Measurements from ENCODE around the gene RIMS1. TPM values are rescaled to one million over a fixed set of nuclear protein-coding genes. Genes with fewer than 3 reads are reported as not detected.

The RIMS1 gene
- total and polyA plus RNA-seq, 2 donors (not counting 1 experiment from before 2014, with no cell fraction given), result not detected

DNA sequence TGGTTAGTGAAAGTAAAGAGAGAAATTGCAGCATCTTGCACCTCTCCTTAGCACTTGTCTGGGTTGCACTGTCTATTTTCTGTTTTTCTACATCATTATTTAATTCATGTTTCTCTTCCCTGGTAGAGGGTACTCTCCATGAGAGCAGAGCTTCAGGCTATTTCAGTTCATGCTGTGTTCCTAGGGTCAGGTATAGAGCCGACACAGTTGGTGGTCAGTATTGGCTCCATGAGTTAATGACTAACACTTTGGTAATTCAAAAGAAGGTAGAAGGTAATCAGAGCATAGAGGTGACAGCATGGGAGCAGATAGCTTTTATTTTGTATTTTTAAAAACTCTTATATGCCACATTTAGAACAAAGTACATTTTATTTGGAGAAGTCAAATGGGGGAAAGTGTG, 42.7 kb downstream of the RIMS1 start:
- no peak overlapping the region for H3K4me3 Mint-ChIP-seq
- H3K4me1 Mint-ChIP-seq, result no peaks in the 10 kb centered on the region
- no peak overlapping the region for H3K27ac Mint-ChIP-seq
- no peaks in the 10 kb centered on the region for H3K9me3 Mint-ChIP-seq (ENCODE audit: insufficient read depth)
- no peak for DNase-seq
- CTCF ChIA-PET, result no interaction called here
- Histone ChIP-seq H3K79me2 (ENCODE audit: control insufficient read depth, insufficient read depth, low read length) (no peaks in the 10 kb centered on the region), H3K4me3 (ENCODE audit: control extremely low read depth in 1 of 5, extremely low read depth in 1 of 5, insufficient read depth in 1 of 5, low read depth in 2 of 5, low read length in 4 of 5) (no peak overlapping the region), H3K4me1 (ENCODE audit: control insufficient read depth in 2 of 2, insufficient read depth in 2 of 2, low read length in 2 of 2) (no peaks in the 10 kb centered on the region), H3K27ac (ENCODE audit: low read length in 2 of 2) (no peak overlapping the region), H3K4me2 (replicated peaks; ENCODE audit: low read depth, low read length, poor library complexity, severe bottlenecking) (no peak overlapping the region), H4K20me1 (ENCODE audit: control insufficient read depth, insufficient read depth, low read length, poor library complexity, severe bottlenecking) (no peaks in the 10 kb centered on the region), H3K9ac (ENCODE audit: low read length) (no peak overlapping the region), H2AFZ (ENCODE audit: insufficient read depth, low read depth, low read length, poor library complexity, severe bottlenecking) (no peak overlapping the region), H3K9me3 (ENCODE audit: control extremely low read depth in 1 of 3, control insufficient read depth in 2 of 3, insufficient read depth in 1 of 3, low read length in 2 of 3) (no peaks in the 10 kb centered on the region), H3K36me3 (replicated peaks in 1 of 2; ENCODE audit: control extremely low read depth in 1 of 2, control insufficient read depth in 1 of 2, extremely low read depth in 1 of 2, insufficient read depth in 2 of 2, low read length in 1 of 2) (no peaks in the 10 kb centered on the region), H3K27me3 (replicated peaks in 1 of 4; ENCODE audit: control extremely low read depth in 1 of 4, control insufficient read depth in 3 of 4, insufficient read depth in 4 of 4, low read length in 3 of 4) (no peaks in the 10 kb centered on the region)
- POLR2A ChIA-PET, result no interaction called here
- WGBS (ENCODE audit: insufficient coverage), result 89% methylated on average over 1 of the region's 1 CpG
- intact Hi-C loops (cut with micrococcal nuclease), result no loop called here
- no peak for TF ChIP-seq EZH2 (IDR thresholded peaks at IDR 0.05; ENCODE audit: borderline replicate concordance, insufficient read depth, low read depth, low read length, poor library complexity, severe bottlenecking)
- TF ChIP-seq, protein P1, sequence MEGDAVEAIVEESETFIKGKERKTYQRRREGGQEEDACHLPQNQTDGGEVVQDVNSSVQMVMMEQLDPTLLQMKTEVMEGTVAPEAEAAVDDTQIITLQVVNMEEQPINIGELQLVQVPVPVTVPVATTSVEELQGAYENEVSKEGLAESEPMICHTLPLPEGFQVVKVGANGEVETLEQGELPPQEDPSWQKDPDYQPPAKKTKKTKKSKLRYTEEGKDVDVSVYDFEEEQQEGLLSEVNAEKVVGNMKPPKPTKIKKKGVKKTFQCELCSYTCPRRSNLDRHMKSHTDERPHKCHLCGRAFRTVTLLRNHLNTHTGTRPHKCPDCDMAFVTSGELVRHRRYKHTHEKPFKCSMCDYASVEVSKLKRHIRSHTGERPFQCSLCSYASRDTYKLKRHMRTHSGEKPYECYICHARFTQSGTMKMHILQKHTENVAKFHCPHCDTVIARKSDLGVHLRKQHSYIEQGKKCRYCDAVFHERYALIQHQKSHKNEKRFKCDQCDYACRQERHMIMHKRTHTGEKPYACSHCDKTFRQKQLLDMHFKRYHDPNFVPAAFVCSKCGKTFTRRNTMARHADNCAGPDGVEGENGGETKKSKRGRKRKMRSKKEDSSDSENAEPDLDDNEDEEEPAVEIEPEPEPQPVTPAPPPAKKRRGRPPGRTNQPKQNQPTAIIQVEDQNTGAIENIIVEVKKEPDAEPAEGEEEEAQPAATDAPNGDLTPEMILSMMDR (IDR thresholded peaks at IDR 0.05), result no peak
- H3K27me3 Mint-ChIP-seq, result no peaks in the 10 kb centered on the region
- ATAC-seq (ENCODE audit: low read depth), result no peak

DNA sequence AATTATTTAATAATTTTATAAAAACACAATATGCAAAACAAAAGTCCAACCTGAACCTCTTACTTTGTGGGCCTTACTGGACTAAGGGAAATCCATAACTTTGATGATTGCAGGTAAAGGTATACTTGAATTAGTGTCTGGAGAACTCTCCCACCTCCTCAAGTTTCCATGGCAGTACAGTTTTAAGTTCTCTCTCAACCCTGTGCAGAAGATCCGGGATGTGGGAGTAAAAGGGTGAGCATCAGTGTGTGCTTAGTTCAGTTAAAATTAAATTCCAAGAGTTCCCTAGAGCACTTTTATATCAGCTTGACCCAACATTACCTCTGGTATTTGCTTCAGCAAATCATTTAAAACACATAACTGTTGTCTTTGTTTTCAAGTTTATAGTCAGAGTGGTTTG, 47.5 kb downstream of the RIMS1 start:
- H3K4me2 ChIP-seq (replicated peaks; ENCODE audit: low read depth, low read length, poor library complexity, severe bottlenecking), result no peak overlapping the region
- no peak overlapping the region for H3K4me3 ChIP-seq (ENCODE audit: control extremely low read depth in 1 of 5, extremely low read depth in 1 of 5, insufficient read depth in 1 of 5, low read depth in 2 of 5, low read length in 4 of 5)
- intact Hi-C loops (cut with micrococcal nuclease), result no loop called here
- no peaks in the 10 kb centered on the region for H3K27me3 Mint-ChIP-seq
- H3K4me1 Mint-ChIP-seq, result no peaks in the 10 kb centered on the region
- ChIA-PET POLR2A (no interaction called here), CTCF (no interaction called here)
- no peak overlapping the region for H3K27ac ChIP-seq (ENCODE audit: low read length in 2 of 2)
- H2AFZ ChIP-seq (ENCODE audit: insufficient read depth, low read depth, low read length, poor library complexity, severe bottlenecking), result no peak overlapping the region
- no peaks in the 10 kb centered on the region for H3K27me3 ChIP-seq (replicated peaks in 1 of 4; ENCODE audit: control extremely low read depth in 1 of 4, control insufficient read depth in 3 of 4, insufficient read depth in 4 of 4, low read length in 3 of 4)
- no peak for DNase-seq
- no peaks in the 10 kb centered on the region for H3K79me2 ChIP-seq (ENCODE audit: control insufficient read depth, insufficient read depth, low read length)
- no peaks in the 10 kb centered on the region for H4K20me1 ChIP-seq (ENCODE audit: control insufficient read depth, insufficient read depth, low read length, poor library complexity, severe bottlenecking)
- no peak overlapping the region for H3K27ac Mint-ChIP-seq
- ATAC-seq (ENCODE audit: low read depth), result no peak
- H3K4me3 Mint-ChIP-seq, result no peak overlapping the region
- H3K9me3 Mint-ChIP-seq (ENCODE audit: insufficient read depth), result peaks cover under 1% of the 10 kb centered on the region
- H3K36me3 ChIP-seq (replicated peaks in 1 of 2; ENCODE audit: control extremely low read depth in 1 of 2, control insufficient read depth in 1 of 2, extremely low read depth in 1 of 2, insufficient read depth in 2 of 2, low read length in 1 of 2), result no peaks in the 10 kb centered on the region
- WGBS (ENCODE audit: insufficient coverage), result no CpG with 5 or more reads among the region's 1 CpG
- H3K9me3 ChIP-seq (ENCODE audit: control extremely low read depth in 1 of 3, control insufficient read depth in 2 of 3, insufficient read depth in 1 of 3, low read length in 2 of 3), result peaks cover 0 to 8% (median 0%) of the 10 kb centered on the region in 3 donors
- no peak overlapping the region for H3K9ac ChIP-seq (ENCODE audit: low read length)
- no peak for TF ChIP-seq EZH2 (IDR thresholded peaks at IDR 0.05; ENCODE audit: borderline replicate concordance, insufficient read depth, low read depth, low read length, poor library complexity, severe bottlenecking)
- TF ChIP-seq, protein P1 (IDR thresholded peaks at IDR 0.05), result no peak
- no peaks in the 10 kb centered on the region for H3K4me1 ChIP-seq (ENCODE audit: control insufficient read depth in 2 of 2, insufficient read depth in 2 of 2, low read length in 2 of 2)

Measured in B cell (primary cell).